ENCODE results near the gene RUBCNL. TPM values are rescaled to one million over a fixed set of nuclear protein-coding genes. Genes with fewer than 3 reads are reported as not detected.

RUBCNL gene
- total and polyA plus RNA-seq, 2 of the 8 experiments (the other 6 are each of a cell fraction or from before 2014, with no cell fraction given): 2.6 to 4.9 TPM

DNA sequence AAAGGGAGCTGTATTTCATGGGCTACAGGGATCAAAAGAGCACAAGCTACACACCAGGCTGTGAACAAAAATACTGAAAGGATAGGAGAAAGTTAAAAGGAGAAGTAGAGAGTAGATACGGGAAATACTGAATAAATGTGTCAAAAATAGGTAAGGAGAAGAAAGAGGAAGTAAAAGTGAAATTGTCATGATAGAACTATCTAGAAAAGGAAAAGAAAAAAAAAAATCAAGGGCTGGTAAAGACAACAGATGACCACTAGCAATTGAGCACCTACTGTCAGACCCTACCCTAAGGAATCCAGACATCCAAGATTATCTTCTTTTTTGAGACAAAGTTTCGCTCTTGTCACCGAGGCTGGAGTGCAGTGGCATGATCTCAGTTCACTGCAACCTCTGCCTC, 4.8 kb downstream of the RUBCNL start:
- Histone ChIP-seq H3K4ac (replicated peaks; ENCODE audit: insufficient read length, low read depth, low read length) (no peak overlapping the region), H2BK5ac (ENCODE audit: low read depth, low read length) (no peak overlapping the region), H3K9ac (replicated peaks in 1 of 4; ENCODE audit: extremely low read depth in 1 of 4, low read depth in 3 of 4, low read length in 3 of 4) (no peak overlapping the region), H3K27ac (ENCODE audit: low read depth, low read length) (no peak overlapping the region), H3K79me2 (ENCODE audit: control insufficient read depth in 1 of 2, insufficient read depth in 2 of 2, low read length in 2 of 2) (no peaks in the 10 kb centered on the region), H3K4me1 (replicated peaks in 1 of 4; ENCODE audit: control insufficient read depth in 3 of 4, insufficient read depth in 4 of 4, low read length in 3 of 4) (peaks cover 2 to 6% (median 4%) of the 10 kb centered on the region in 4 experiments; a peak in 5 of 7 replicates), H3K18ac (ENCODE audit: extremely low read depth, low read length) (no peak overlapping the region), H2BK120ac (replicated peaks; ENCODE audit: low read depth, low read length) (no peak overlapping the region), H4K5ac (ENCODE audit: insufficient read length, low read depth, low read length) (no peak overlapping the region), H3K23me2 (ENCODE audit: low read depth, low read length) (peaks cover 7% of the 10 kb centered on the region), H3K4me2 (ENCODE audit: insufficient read depth in 1 of 2, low read depth in 2 of 2, low read length in 2 of 2) (no peak overlapping the region), H2AFZ (ENCODE audit: low read length) (no peak overlapping the region), H4K20me1 (replicated peaks in 1 of 2; ENCODE audit: control insufficient read depth in 1 of 2, insufficient read depth in 2 of 2, low read length in 2 of 2) (peaks cover 0 to 1% of the 10 kb centered on the region in 2 experiments), H3K23ac (ENCODE audit: insufficient read length) (no peak overlapping the region), H2AK5ac (ENCODE audit: low read depth, low read length) (no peak overlapping the region), H4K8ac (ENCODE audit: extremely low read depth, insufficient read depth, low read length) (no peak overlapping the region), H3K79me1 (ENCODE audit: low read depth, low read length) (no peaks in the 10 kb centered on the region), H3K9me3 (ENCODE audit: insufficient read depth in 2 of 2, low read depth in 1 of 2, low read length in 1 of 2) (no peaks in the 10 kb centered on the region), H3K27me3 (replicated peaks in 1 of 4; ENCODE audit: control insufficient read depth in 3 of 4, extremely low read depth in 1 of 4, insufficient read depth in 3 of 4, low read length in 3 of 4) (peaks cover 4 to 14% (median 13%) of the 10 kb centered on the region in 4 experiments), H2BK15ac (ENCODE audit: low read length) (no peak overlapping the region), H3K56ac (replicated peaks; ENCODE audit: insufficient read length, low read depth, low read length) (no peak overlapping the region), H3K36me3 (ENCODE audit: control insufficient read depth in 2 of 4, insufficient read depth in 4 of 4, low read length in 3 of 4) (no peaks in the 10 kb centered on the region), H2BK12ac (ENCODE audit: low read depth, low read length) (no peak overlapping the region), H2BK20ac (ENCODE audit: low read length) (no peak overlapping the region), H3K4me3 (ENCODE audit: extremely low read depth in 1 of 4, insufficient read depth in 2 of 4, low read depth in 3 of 4, low read length in 4 of 4) (no peak overlapping the region), H3K14ac (ENCODE audit: insufficient read length) (no peak overlapping the region), H4K91ac (replicated peaks; ENCODE audit: insufficient read length, low read length) (no peak overlapping the region)
- CTCF ChIA-PET (ENCODE audit: partially characterized antibody): no interaction called here
- DNase-seq (ENCODE audit: low read depth in 1 of 2, low spot score in 2 of 2): no peak
- WGBS, 2 experiments (ENCODE audit: extremely low coverage in 1 of 2, insufficient coverage in 1 of 2, insufficient read length in 1 of 2, insufficient replicate concordance in 2 of 2, low coverage in 1 of 2, low lambda C conversion rate in 2 of 2, missing lambda C conversion rate in 1 of 2): 86% methylated on average over 3 of the region's 3 CpGs; no CpG with 5 or more reads in 1 of the 2 experiments
- no peak for FAIRE-seq
- POLR2A ChIA-PET (ENCODE audit: partially characterized antibody): no interaction called here
- TF ChIP-seq TCF12 (IDR thresholded peaks at IDR 0.05; ENCODE audit: low read depth, low read length) (no peak), RAD21 (IDR thresholded peaks at IDR 0.05 in 1 of 2, conservative IDR thresholded peaks at IDR 0.05 in 1 of 2; ENCODE audit: low read depth in 2 of 2, low read length in 2 of 2) (no peak), YY1 (IDR thresholded peaks at IDR 0.05; ENCODE audit: low read depth, low read length) (no peak), RFX5 (IDR thresholded peaks at IDR 0.05; ENCODE audit: borderline replicate concordance, low read depth, low read length) (no peak), SP1 (IDR thresholded peaks at IDR 0.05; ENCODE audit: low read depth, low read length) (no peak), TAF7 (optimal IDR thresholded peaks at IDR 0.05; ENCODE audit: borderline replicate concordance, low read depth, low read length) (no peak), RBBP5 (IDR thresholded peaks at IDR 0.05; ENCODE audit: borderline replicate concordance, low read depth, low read length) (no peak)

All from H1 (cell line).